Ishikawa (cell line): ENCODE measurements around the gene XBP1.

Experiments
- CEBPB ChIP-seq: IDR thresholded peaks from 2 replicates; pipeline ENCODE4 v1.6.1; 2012
- CREB1 ChIP-seq: IDR thresholded peaks from 2 replicates; pipeline ENCODE4 v1.6.1; 2012; ENCODE audit warnings: low read depth
- EGR1 ChIP-seq: IDR thresholded peaks from 2 replicates; pipeline ENCODE4 v1.6.1; 2012
- EP300 ChIP-seq: IDR thresholded peaks from 2 replicates; pipeline ENCODE4 v1.6.1; 2012; ENCODE audit warnings: borderline replicate concordance
- FOXM1 ChIP-seq: IDR thresholded peaks from 2 replicates; pipeline ENCODE4 v1.6.1; 2012; ENCODE audit warnings: low read depth, borderline replicate concordance
- MAX ChIP-seq: IDR thresholded peaks from 2 replicates; pipeline ENCODE4 v1.6.1; 2012
- NFIC ChIP-seq: IDR thresholded peaks from 2 replicates; pipeline ENCODE4 v1.6.1; 2012
- RAD21 ChIP-seq: IDR thresholded peaks from 2 replicates; pipeline ENCODE4 v1.6.1; 2012; ENCODE audit warnings: low read depth
- REST ChIP-seq: IDR thresholded peaks from 2 replicates; pipeline ENCODE4 v1.6.1; 2012; ENCODE audit warnings: low read depth, mild to moderate bottlenecking
- TAF1 ChIP-seq: IDR thresholded peaks from 2 replicates; pipeline ENCODE4 v1.6.1; 2012; ENCODE audit warnings: low read depth, mild to moderate bottlenecking
- TCF12 ChIP-seq: IDR thresholded peaks from 2 replicates; pipeline ENCODE4 v1.6.1; 2012; ENCODE audit warnings: low read depth
- TEAD4 ChIP-seq: IDR thresholded peaks from 2 replicates; pipeline ENCODE4 v1.6.1; 2012
- USF1 ChIP-seq: IDR thresholded peaks from 2 replicates; pipeline ENCODE4 v1.6.1; 2012
- YY1 ChIP-seq: IDR thresholded peaks from 2 replicates; pipeline ENCODE4 v1.6.1; 2012; ENCODE audit warnings: low read depth
- ZBTB7A ChIP-seq: IDR thresholded peaks from 2 replicates; pipeline ENCODE4 v1.6.1; 2012; ENCODE audit warnings: low read depth

The XBP1 gene

GRCh38 chr22:28783786-28784671 is 16.3 kb downstream of the XBP1 start:
- TF ChIP-seq MAX (no peak), RAD21 (no peak), FOXM1 (no peak), TCF12 (no peak), CEBPB (no peak), EP300 (no peak), NFIC (no peak), CREB1 (no peak), TAF1 (no peak), USF1 (no peak), TEAD4 (no peak), ZBTB7A (no peak), REST (no peak)

GRCh38 chr22:28780296-28780695 is 20.1 kb downstream of the XBP1 start:
- TF ChIP-seq RAD21 = no peak
- no peak for TF ChIP-seq TCF12
- no peak for TF ChIP-seq YY1
- TF ChIP-seq CEBPB = no peak
- no peak for TF ChIP-seq USF1

GRCh38 chr22:28779833-28780232 is 20.5 kb downstream of the XBP1 start:
- TF ChIP-seq MAX (no peak), NFIC (no peak), ZBTB7A (no peak), TCF12 (no peak), TEAD4 (no peak), FOXM1 (no peak), CEBPB (no peak), TAF1 (no peak), USF1 (no peak), RAD21 (no peak), YY1 (no peak), EGR1 (no peak), REST (no peak), CREB1 (no peak), EP300 (no peak)

GRCh38 chr22:28774378-28774777 is 26.0 kb downstream of the XBP1 start:
- TF ChIP-seq CREB1 = no peak
- TF ChIP-seq RAD21 = no peak
- TF ChIP-seq TEAD4 = no peak
- no peak for TF ChIP-seq USF1
- no peak for TF ChIP-seq EP300
- no peak for TF ChIP-seq EGR1
- TF ChIP-seq NFIC = no peak
- TF ChIP-seq ZBTB7A = no peak
- no peak for TF ChIP-seq REST
- no peak for TF ChIP-seq TAF1
- no peak for TF ChIP-seq TCF12
